ENCODE measurements around the gene EP400.

DNA sequence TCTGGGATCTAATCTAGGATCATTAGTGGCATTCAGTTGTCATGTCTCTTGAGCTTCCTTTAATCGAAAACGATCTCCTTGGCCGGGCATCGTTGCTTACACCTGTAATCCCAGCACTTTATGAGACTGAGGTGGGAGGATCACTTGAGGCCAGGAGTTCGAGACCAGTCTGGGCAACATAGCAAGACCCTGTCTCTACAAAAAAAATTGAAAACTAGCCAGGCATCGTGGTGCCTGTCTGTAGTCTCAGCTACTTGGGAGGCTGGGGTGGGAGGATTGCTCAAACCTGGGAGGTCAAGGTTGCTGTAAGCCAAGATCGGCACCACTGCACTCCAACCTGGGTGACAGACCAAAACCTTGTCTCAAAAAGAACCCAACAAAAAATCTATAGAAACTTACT lies 11.7 kb upstream of the EP400 start:
- TF ChIP-seq, protein P1, sequence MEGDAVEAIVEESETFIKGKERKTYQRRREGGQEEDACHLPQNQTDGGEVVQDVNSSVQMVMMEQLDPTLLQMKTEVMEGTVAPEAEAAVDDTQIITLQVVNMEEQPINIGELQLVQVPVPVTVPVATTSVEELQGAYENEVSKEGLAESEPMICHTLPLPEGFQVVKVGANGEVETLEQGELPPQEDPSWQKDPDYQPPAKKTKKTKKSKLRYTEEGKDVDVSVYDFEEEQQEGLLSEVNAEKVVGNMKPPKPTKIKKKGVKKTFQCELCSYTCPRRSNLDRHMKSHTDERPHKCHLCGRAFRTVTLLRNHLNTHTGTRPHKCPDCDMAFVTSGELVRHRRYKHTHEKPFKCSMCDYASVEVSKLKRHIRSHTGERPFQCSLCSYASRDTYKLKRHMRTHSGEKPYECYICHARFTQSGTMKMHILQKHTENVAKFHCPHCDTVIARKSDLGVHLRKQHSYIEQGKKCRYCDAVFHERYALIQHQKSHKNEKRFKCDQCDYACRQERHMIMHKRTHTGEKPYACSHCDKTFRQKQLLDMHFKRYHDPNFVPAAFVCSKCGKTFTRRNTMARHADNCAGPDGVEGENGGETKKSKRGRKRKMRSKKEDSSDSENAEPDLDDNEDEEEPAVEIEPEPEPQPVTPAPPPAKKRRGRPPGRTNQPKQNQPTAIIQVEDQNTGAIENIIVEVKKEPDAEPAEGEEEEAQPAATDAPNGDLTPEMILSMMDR (IDR thresholded peaks at IDR 0.05): no peak
- no peak for TF ChIP-seq POLR2A (IDR thresholded peaks at IDR 0.05)

Data from gastroesophageal sphincter (tissue), 3 donors.